Fibroblast of gingiva (primary cell): ENCODE results near the gene WHAMM.
"Not testable (repeated sequence)": the region's sequence is repeated elsewhere in the genome, so short reads cannot be mapped to it uniquely, and the experiment has no call there.

Source experiments
- DNase-seq: peaks from one replicate; pipeline ENCODE4 v3.0.0-alpha.2; 2011; ENCODE audit warnings: low read depth

Gene WHAMM

DNA sequence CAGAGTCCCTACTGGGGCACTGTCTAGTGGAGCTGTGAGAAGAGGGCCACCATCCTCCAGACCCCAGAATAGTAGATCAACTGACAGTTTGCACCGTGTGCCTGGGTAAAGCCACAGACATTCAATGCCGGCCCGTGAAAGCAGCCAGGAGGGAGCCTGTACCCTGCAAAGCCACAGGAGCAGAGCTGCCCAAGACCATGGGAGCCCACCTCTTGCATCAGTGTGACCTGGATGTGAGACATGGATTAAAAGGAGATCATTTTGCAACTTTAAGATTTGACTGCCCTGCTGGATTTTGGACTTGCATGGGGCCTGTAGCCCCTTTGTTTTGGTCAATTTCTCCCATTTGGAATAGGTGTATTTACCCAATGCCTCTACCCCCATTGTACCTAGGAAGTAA is 56.6 kb downstream of the WHAMM start:
- not testable (repeated sequence) for DNase-seq

DNA sequence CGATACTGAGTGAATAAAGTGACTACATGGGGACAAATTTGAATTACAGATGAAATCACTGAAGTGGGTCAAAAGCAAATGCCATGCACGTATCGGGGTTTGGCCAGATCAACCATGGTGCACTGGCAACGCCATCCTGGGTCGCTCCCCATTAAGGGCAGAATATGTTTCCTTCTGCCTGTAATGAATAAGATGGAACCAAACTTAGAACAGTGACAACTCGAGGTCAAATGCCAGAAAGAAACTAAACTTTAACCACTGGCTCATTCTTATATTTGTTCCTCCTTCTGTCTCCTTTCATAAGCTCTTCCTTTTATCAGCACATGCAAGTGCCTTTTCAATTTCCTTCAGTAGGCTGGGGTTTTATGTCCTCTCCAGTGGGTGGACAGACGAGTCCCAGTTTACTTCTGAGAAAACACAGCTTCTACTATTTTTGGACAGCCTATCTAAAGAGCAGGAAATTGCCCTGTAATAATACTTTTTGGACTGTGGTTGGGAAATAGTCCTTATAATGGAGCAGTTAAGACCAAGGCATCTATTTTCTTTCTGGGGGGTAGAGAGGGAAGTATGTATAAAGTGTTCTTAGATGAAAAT is 61.4 kb downstream of the WHAMM start:
- DNase-seq = no peak

DNA sequence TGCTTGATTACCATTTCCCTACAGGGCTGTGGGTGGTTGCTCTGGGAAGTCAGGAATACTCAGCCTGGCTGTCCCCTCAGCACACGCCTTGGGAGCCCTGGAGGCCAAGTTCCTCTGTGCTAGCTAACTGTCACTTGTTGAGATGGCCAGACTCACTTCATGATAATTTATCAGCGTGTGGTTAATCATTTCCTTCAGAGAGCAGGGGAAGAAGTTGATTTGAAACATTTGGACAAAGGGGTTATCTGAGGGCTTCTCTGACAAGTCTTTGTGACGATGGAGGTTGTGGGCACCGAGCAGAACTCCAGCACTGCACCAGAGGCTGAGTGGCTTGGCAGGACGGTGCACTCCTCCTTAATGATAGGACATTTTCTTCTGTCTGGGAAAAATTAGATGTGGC is 61.9 kb downstream of the WHAMM start:
- no peak for DNase-seq

DNA sequence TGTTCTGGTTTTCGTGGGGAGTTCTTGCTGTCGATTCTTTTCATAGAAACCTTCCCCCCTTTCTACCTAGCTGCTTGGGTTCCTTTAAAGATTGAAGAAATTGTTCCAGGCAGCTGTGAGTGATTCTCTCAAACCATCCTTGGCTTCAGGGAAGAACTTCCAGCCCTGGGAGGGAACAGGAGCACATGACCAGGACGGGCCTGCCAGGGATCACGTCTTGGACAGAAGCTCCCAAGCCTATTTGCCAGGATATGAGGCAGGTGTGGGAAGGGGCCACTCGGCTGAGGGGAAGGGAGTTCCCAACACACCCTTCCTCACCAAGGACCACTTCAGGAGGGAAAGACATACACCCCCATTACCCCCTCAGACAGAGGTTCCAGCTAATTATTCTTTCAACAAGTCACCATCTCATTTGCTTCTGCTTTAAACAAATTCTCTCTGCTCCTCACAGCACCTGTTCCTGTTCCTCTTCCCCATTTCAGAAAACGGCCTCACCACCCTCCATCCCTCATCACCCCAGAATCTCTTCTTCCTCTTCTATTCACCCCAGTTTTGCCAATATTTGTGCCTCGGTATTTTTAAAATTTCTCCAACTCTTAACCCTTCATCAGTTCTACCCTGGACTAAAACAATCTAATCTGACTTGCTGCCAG is 62.5 kb downstream of the WHAMM start:
- no peak for DNase-seq

DNA sequence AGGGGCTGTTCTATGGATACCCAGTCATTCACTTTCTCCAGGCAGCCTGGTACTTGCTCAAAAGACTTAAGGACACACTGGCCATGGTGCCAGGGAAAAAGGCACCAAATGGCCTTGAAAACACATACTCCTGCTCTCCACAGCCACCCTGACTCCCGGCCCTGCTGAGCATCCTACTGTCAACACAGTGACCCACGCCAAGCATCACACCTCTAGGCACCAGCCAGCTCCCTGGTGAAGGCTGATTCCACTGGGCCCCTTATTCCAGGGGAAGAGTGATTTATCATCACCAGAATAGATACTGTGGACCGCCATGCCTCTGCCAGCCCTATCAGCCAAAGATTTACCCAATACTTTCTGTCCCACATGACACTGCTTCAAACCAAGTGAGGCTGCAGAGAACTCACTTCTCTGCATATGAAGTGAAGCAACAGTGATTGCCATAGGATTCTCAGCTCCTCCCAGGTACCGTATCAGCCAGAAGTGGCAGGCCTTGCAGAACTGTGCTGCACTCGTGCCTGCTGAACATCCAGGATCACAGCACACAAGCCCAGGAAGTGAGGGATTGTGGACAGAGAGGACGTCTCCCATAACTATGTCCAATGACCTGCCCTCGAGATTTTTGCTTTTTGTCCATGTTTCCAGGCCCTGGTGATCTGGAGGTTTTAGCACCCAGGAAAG is 63.7 kb downstream of the WHAMM start:
- no peak for DNase-seq

DNA sequence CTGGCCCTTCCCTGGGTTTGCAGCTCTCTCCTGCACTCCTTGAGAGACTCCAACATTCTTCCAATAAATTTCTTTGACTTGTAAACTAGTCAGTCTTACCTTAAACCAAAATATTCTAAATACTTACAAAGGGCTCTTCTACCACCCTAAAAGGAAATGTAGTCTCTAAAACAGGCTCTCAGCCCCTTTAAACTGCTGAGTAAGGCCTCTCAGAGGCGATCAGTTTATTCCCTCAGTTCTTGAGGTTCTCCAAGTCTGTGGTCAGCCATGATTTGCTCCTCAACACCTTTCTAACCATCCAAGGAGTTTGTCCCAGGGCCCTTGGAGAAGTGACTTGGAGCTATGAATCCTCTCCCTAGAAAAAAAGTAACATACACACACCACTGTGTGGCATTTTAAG is 64.8 kb downstream of the WHAMM start:
- DNase-seq = no peak

DNA sequence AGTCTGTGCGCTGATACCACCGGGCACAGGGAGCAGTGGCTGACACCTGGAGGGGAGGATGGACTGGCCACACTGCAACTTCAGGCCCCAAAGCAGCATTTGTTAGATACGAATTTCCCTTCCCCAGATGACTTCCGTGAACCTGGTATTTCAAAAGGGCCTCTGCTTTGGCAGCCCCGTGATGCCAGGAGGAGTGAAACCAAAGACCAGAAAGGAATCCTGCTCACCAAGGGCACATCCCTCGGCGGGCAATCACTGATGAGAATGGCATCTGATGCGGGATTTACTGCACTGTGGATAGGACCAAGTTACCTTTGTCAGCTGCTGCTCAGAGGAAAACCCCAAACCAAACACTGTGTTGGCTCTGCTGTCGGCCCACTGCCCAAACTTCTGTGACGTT is 65.5 kb downstream of the WHAMM start:
- no peak for DNase-seq

DNA sequence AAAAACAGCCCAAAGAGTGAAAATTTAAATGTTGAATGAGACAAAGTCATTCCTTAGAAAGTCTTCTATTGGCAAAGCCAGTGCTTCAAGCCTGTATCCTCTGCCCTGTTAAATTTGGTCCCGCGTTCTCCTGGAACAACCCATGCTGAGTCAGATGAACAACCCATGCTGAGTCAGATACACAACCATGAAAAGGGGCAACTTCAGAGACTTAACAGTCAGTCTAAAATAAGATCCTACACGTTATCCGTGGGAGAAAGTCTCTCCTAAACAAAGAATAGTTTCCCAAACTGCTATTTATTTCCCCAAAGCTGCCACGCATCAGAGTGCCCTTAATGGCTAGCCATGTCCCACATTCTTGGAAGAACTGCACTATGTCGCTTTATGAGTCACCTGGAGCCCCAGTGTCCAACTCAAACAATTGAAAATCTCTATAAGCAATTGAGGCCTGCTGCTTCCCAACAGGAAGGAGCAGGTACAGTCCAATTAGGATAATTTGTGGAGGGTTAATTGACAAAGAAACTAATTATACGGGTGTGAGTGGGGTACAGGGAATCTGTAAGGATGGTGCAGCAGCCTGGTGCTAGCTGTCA is 66.1 kb downstream of the WHAMM start:
- DNase-seq = peak; percentile 20

DNA sequence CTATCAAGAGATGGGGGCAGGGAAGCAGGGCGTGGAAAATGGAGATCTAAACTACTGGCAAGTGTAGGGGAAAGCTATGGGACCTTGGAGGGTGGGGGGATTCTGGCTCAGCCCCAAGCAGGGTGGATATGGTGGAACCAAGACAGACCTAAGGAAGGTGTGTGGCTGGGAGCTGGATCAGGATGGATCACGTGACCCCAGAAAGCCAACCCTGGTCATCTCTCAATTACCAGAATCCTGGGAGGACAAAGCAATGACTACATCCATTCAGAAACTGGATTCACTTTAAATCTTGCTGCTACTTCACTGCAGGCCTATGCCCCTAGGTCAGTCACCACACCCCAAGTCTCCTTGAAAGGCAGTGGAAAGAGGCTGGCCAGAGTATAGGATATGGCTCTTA is 68.4 kb downstream of the WHAMM start:
- DNase-seq = no peak

DNA sequence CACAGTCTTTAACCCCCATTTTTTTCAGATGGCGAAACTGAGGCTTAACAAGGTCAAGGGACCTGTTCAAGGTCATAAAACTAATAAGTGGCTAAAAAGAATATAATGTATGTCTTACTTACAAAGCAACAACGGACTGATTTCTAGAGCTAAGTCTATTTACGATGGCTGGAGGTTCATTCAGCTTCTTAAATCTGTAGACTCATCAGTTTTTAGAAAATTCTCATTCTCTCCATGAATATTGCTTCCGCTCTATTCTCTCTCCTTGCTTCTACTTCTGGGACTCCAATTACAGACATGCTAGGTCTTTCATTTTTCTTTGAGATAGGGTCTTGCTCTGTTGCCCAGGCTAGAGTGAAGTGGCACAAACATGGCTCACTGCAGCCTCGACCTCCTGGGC is 68.9 kb downstream of the WHAMM start:
- no peak for DNase-seq

DNA sequence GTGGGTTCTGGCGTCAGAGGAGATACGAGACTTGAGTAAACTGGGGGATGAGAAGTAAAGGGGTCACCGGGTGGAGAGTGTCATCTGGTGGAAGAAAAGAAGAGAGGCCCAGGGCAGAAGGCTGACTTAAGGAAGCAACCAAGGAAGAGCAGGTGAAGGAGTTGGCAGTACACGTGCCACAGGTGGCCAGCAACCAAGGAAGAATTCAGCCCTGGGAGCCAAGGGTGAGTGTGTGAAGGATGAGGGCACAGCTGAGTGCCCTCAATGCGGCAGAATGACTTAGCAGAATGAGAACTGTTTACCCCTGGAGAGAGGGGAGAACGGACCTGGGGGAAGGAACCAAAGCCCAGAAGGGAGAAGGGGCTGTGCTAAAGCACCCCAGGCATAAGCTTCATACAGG is 71.3 kb downstream of the WHAMM start:
- no peak for DNase-seq

DNA sequence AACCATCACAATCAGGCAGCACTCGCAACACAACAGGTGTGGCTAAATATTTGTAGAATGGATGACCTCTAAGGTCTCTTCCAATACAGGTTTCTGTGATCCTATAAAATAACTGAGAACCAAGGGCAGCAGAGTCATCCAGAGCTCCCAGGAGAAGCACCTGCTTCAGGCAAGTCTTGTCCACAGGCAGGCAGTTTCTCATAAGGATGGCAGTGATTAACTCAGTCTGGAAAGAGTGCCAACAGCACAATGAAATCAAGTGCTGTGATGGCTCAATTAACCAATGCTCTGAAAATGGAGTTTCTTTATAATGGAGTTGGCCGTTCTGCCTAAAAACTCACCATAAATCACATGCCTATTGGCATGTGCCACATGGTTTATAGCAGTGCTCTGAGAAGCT is 72.3 kb downstream of the WHAMM start:
- no peak for DNase-seq

DNA sequence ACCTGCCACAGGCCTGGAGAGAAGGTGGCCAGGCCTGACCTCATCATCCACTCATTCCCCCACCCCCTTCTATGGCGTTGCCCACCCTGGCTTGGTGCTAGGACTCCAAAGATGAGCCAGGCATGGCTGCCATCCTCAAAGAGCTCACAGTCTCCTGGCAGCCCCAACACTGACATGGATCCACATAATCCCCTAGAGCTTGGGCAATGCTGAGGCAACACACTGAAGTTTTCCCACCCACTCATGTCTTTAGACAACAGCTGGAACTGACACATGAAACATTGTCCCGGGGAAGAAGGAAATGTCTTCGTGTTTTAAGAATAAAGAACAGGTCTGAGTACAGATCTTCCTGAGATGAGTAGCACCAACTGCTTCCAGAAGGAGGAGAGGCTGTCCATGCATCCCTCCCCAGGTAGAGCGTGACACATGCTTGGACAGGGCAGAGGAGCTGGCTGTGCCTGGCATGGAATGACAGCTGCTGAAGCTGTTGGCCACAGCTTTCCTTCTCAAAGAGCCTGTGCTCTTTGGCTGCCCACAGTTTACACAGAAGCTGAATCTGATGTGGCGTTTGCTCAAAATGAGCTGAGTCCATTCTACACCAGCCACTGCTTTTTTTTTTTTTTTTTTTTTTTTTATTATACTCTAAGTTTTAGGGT is 73.0 kb downstream of the WHAMM start:
- no peak for DNase-seq
